HG03103 (cell line): Measurements from ENCODE around the gene ZSCAN31.
"Not testable (repeated sequence)": the region's sequence is repeated elsewhere in the genome, so short reads cannot be mapped to it uniquely, and the experiment has no call there.

Experiments used
- ATAC-seq: cut with Tn5 transposase; IDR thresholded peaks from one replicate; pipeline ENCODE4 v1.9.1; 2021; ENCODE audit warnings: low read depth; ENCODE audit not compliant: unreplicated experiment

The ZSCAN31 gene

GRCh38 chr6:28323813-28324424, 12.0 kb downstream of the ZSCAN31 start:
- ATAC-seq: no peak

- no peak for ATAC-seq
Observed at GRCh38 chr6:28322661-28323060, 13.3 kb downstream of the ZSCAN31 start.

GRCh38 chr6:28317866-28318265, 18.1 kb downstream of the ZSCAN31 start:
- not testable (repeated sequence) for ATAC-seq

GRCh38 chr6:28315628-28316027, 20.3 kb downstream of the ZSCAN31 start:
- no peak for ATAC-seq

- no peak for ATAC-seq
Observed at GRCh38 chr6:28312939-28313338, 23.0 kb downstream of the ZSCAN31 start.

- ATAC-seq: no peak
Observed at GRCh38 chr6:28311139-28311823, 24.7 kb downstream of the ZSCAN31 start.

- ATAC-seq: not testable (repeated sequence)
Observed at GRCh38 chr6:28306363-28306762, 29.6 kb downstream of the ZSCAN31 start.

- no peak for ATAC-seq
Observed at GRCh38 chr6:28303570-28303969, 32.4 kb downstream of the ZSCAN31 start.

- ATAC-seq: no peak
Observed at GRCh38 chr6:28296520-28297060, 39.4 kb downstream of the ZSCAN31 start.

- ATAC-seq: no peak
Observed at GRCh38 chr6:28295326-28295725, 40.6 kb downstream of the ZSCAN31 start.

- ATAC-seq: no peak
Observed at GRCh38 chr6:28291573-28291972, 44.4 kb downstream of the ZSCAN31 start.

- no peak for ATAC-seq
Observed at GRCh38 chr6:28282926-28283325, 53.0 kb downstream of the ZSCAN31 start.

GRCh38 chr6:28281288-28282064, 54.5 kb downstream of the ZSCAN31 start, which contains the start of gene PGBD1:
PGBD1 (plus strand) TSS chr6:28281572; CDS start chr6:28283814, 2,242 bp downstream.
- peak; percentile 78 for ATAC-seq

- no peak for ATAC-seq
Observed at GRCh38 chr6:28280595-28281287, 55.2 kb downstream of the ZSCAN31 start.

- ATAC-seq: no peak
Observed at GRCh38 chr6:28277746-28278145, 58.2 kb downstream of the ZSCAN31 start.

GRCh38 chr6:28274888-28275287, 61.1 kb downstream of the ZSCAN31 start:
- ATAC-seq: no peak
